NCI-H524 (cell line): Measurements from ENCODE around the gene WNT7A.
"Not testable (repeated sequence)": the region's sequence is repeated elsewhere in the genome, so short reads cannot be mapped to it uniquely, and the experiment has no call there.

Source experiments
- DNase-seq, 2 experiments: peaks; one replicate each; lab custom pipeline; 2025; lab: John Stamatoyannopoulos, UW

The WNT7A gene

DNA sequence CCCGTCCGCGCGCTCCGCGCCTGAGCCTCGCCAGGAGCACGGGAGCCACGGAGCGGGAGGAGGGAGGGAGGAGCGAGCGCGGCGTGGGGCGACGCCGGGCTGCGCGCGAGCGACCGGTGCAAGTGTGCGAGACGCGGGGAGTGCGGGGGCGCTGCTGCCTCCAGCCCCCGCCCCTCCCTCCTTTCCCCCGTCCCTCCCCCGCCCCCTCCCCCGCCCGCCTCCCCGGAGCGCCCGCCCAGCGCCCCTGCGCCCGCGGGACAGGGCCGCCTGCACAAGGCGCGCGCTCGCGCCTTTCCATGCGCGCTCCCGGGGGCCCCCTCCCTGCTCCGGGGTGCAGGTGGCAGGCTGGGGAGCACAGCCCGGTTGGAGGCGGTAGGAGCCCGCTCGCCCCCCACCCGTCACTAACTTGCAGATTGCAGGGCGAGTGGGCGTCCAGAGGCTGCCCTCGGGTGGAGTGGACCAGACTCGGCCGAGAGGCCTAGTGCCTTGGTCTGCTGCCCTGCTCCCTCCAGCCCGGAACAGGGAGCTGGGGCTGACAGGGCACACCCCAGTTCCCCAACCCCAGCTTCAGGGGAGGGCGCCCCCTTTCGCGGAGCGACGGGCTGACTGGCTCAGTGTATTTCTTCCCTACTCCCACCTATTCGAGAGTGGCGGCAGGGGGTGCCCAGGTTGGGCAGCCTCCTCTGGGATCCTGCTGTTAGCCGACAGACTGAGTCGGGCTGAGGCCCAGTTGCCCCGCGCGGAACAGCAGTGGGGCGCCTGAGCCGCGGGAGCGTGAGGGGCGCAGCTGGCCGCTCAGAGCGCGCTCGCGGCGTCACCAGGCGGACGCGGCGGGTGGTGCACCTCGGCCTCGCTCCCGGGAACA, at the start of gene WNT7A:
Gene WNT7A (minus strand): TSS at position 126 of the 865 bp plus-strand sequence. CDS start 255 bp downstream, outside the sequence.
- peak in 1 of 2 experiments; percentile 64 for DNase-seq

DNA sequence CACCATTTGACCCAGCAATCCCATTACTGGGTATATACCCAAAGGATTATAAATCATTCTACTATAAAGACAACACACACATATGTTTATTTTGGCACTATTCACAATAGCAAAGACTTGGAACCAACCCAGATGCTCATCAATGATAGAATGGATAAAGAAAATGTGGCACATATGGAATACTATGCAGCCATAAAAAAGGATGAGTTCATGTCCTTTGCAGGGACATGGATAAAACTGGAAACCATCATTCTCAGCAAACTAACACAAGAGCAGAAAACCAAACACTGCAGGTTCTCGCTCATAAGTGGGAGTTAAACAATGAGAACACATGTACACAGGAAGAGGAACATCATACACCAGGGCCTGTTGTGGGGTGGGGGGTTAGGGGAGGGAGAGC, 48.9 kb upstream of the WNT7A start:
- not testable (repeated sequence) for DNase-seq

DNA sequence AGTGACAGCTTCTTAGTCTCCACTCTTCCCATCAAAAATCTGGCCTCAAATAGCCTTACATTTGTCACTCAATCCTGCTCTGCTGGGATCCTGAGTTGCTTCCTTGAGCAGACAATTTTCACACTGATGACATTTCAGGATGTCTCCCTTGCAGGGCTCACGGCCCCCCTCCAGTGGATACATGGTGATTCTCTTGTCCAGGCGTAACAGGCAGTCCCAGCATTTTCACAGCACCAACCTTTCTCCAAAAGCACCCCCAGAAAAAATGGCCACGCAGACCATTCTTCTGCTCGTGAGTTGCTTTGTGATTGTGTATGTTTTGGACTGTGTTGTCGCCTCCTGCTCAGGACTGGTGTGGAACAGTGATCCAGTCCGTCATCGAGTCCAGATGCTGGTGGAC, 47.4 kb upstream of the WNT7A start:
- no peak for DNase-seq

DNA sequence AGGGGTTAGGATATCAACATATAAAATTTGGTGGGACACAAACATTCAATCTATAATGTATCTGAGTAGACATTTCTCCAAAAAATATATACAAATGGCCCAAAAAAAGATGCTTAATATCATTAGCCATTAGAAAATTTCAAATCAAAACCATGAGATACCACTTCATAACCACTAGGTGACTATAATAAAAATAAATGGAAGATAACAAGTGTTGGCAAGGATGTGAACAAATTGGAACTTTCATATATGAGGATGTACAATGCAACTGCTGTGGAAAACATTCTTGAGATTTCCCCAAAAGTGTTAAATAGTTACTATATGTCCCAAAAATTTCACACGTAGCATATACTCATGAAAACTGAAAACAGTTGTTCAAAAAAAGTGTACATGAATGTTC, 36.5 kb upstream of the WNT7A start:
- DNase-seq: no peak

- no peak for DNase-seq
These were observed 22.9 kb upstream of the WNT7A start for GRCh38 chr3:13902648-13903238.

GRCh38 chr3:13901935-13902584, 22.2 kb upstream of the WNT7A start:
- no peak for DNase-seq

GRCh38 chr3:13898346-13898745, 18.5 kb upstream of the WNT7A start:
- DNase-seq: no peak

GRCh38 chr3:13896473-13897154, 16.7 kb upstream of the WNT7A start:
- DNase-seq: peak; percentile 64 to 74

DNA sequence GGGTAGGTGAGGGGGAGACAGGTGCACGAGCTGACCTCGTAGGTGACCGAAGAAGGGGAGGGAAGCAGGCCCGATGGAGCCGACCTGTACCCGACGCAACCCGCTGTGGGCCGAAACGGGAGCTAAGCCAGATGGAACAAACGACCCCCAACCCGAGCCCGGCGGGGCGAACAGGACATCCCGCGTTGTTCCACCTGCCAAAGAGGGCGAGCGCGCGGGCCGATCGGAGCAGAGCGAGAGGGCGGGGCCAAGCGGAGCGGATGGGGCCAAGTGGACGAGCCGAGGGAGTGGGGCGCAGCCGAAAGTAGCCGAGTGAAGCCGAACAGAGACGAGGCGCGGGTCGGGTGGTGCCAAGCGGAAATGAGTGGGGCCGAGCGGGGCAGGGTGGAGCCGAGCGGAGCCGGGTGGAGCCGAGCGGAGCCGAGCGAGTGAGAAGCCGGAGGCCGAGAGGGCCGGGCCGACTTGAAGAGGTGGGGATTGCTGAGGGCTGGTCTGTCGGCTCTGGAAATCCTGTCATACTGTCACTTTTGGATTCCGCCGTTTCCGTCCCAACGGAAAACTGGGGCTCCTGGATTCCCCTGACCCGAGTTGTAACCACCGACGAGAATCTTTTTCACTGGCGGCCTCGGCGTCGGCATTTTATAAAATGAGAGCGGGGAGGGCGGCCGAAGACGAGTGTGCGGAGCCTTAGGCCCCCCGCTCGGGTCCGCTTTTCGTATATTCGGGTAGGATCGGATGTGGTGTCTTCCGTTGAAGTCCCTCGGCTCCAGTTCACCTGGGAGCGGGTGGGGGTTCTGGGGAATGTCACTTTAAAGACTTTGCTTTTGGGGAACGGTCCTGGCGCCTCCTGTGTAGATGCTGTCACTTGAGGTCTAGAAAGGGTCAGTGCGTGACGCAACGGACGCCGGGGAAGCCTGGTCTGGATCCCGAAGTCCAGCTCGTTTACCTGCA, 15.6 kb upstream of the WNT7A start:
- DNase-seq: peak; percentile 66 to 86

GRCh38 chr3:13894807-13895154, 14.9 kb upstream of the WNT7A start:
- no peak for DNase-seq

DNA sequence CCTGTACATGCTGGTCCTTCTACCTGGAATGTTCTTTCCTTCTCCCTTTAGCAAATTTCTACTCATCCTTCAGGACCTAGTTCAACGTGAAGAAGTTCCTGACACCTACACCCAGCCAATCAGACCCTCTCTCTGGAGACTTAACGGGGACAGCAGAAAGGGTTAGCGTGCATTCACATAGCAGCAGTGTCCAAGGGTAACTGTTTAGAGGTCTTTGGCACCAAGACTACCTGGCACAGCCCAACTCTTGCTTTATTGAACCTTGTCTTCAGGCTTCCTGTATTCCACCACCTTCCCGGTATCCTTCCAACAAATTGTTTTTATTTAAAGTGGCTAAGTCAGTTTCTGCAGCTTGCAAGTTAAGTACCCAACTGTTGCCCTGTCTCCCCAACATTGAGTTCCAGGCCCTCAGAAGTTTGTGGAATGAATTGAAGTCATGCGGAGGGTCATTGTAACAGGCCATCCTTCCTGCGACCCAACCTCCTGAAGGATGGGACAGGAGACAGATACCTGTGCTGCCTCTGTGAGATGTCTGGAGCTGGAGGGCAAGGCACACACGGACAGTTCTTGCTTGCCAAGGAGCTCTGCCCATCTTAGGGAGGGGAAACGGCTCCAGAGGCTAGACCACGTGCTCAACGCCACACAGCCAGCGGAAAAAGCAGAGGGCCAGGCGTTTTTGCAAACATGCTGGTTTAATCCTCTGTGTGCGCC, 14.4 kb upstream of the WNT7A start:
- no peak for DNase-seq

DNA sequence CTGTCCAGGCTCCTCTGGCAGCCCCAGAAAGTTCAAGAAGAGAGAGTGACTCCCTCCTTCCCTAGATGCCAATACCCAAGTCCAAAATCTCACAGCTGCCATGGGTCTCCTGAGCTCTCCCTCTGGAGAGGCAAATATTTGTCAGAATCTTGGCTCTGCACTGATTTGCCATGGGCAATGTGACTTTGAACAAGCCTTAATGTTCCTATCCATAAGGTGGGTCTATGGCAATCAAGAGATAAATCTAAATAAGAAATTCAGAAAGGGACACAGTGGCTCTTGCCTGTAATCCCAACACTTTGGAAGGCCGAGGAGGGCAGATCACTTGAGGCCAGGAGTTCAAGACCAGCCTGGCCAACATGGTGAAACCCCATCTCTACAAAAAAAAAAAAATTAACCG, 12.4 kb upstream of the WNT7A start:
- DNase-seq: no peak

GRCh38 chr3:13891492-13892073, 11.7 kb upstream of the WNT7A start:
- peak in 1 of 2 experiments; percentile 27 for DNase-seq

- DNase-seq: no peak
These were observed 11.1 kb upstream of the WNT7A start for GRCh38 chr3:13891017-13891392.

DNA sequence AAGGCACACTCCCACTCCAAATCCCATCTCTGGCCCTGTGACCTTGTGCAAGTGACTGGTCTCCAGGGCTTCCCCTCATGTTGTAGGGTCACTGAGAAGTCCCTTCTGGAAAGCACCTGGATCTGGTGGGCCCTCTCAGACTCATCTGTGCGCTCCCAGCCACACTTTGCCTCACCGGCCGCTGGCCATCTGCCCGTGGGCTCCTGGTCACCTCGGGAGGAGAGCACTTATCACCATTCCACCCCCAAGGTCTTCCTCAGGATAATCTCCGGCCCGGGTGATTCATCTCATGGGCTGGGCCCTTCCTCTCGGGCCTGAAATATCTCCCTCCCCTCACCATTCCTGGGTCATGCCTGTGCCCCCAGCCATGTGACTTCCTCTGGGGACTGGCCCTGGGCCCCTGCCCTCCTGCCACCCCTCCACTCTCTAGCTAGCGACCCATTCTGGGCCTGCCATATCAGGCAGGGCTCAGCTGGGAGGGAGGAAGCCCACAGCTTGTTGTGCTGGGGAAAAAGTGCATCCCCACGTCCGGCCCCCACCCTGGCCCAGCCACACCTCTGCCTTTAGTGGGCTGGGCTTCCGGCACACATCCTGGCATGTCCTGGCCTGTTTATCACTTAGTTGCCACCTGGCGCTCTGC, 10.6 kb upstream of the WNT7A start:
- no peak for DNase-seq

GRCh38 chr3:13888576-13888975, 8.7 kb upstream of the WNT7A start:
- DNase-seq: no peak

GRCh38 chr3:13887495-13888300, 7.8 kb upstream of the WNT7A start:
- DNase-seq: no peak

DNA sequence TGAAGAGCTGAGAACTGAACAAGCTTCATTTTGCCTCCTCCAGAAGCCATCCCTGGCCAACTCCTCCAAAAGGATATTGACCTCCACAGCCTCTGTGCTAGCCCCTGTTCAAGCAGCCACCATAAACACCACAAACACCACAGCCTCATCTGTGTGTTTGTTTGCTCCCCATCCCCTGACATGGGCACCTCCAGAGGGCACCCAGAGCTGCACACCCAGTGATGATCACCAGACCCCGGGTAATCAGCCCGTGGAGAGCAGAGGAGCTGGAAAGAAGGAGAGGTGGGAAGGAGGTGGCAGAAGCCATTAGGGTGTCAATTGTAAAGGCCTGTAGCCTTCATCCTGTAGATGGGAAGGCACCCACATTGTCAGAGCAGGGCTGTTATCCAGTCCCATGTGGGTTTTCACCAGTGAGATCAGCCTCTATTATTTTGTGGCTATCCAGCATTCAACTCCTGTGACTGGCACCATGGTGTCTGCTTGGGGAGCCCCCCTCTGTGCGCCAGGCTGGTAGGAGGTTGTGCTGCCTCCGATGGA, 6.8 kb upstream of the WNT7A start:
- DNase-seq: no peak

DNA sequence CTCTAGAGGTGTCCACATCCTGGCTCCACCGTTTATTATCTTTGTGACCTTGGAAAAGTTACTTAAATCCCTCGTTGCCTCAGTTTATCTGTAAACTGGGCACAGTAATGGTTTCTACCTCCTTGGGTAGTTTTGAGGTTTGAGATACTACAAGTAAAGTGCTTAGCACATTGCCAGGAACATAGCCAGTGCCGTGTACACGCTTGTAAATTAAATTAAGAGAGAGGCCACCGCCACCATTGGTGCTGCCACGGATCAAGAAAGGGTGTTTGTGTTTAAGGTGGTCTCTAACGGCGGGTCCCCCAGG, 5.8 kb upstream of the WNT7A start:
- DNase-seq: no peak
